ENCODE results near the gene PSG4. TPM values are rescaled to one million over a fixed set of nuclear protein-coding genes. Genes with fewer than 3 reads are reported as not detected.
A peak's percentile ranks its signal among the peaks of the same experiment; 100 is the strongest.
"Not testable (repeated sequence)": the region's sequence is repeated elsewhere in the genome, so short reads cannot be mapped to it uniquely, and the experiment has no call there.

Gene PSG4
- total RNA-seq (2021; ENCODE audit: unreplicated experiment) (0.10 TPM), Bru-seq, nascent RNA (not detected), BruChase-seq, experiment 1, labeled RNA remaining after a 2-hour chase (percentile 6 among the genes with signal in this experiment), BruChase-seq, experiment 2, labeled RNA remaining after a 6-hour chase (percentile 7 among the genes with signal in this experiment)
- polyA plus RNA-seq (2012; ENCODE audit: insufficient read length) = not detected
- long read RNA-seq = 0 reads

DNA sequence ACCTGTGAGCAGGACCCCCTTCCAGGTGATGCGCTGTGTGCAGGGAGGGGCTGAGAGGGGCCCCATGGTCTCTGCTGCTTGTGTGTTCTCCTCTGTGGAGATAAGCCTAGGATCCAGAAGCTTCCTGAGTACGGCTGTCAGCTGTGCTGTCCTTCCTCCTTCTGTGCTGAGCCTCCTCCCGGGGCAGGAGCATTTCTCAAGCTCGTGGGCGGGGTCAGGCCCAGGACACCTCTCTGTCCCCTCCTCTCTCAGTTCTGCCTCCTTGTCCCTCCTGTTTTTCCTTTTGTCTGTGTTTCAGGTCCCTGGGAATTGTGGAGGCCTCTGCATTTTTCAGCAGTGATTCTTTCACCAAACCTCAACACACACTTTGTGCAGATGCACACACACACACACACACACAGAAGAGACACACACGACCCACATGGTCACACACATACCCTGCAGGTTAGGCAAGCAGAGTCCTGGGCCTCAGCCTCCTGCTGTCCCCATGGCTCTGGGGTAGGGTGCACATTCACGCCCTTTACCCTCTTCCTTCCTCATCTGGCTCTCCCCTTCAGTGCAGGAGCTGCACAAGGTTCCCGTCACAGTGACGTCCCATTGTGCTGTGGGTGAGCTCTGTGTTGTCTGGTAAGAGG, at the start of gene PSG4:
Gene PSG4 (minus strand): TSS at position 168 of the 635 bp plus-strand sequence. CDS start 102 bp downstream, at position 66.
- POLR2A ChIA-PET; BruUV-seq (replicated peaks); CTCF ChIA-PET: not testable (repeated sequence)

DNA sequence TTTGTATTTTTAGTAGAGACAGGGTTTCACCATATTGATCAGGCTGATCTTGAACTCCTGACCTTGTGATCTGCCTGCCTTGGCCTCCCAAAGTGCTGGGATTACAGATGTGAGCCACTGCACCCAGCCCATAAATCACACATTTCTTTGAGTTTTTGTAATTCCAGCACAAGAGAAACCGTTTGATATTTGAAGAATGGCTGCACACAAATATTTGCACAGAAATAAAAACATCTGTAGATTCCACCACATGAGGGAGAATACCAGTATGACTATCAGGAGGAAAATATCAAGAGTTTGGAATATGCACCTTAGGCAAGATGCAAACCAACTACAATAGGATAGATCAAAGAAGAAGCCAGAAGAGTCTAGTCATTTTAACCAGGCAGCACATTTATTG, 46.0 kb upstream of the PSG4 start:
- intact Hi-C loops (cut with micrococcal nuclease; ENCODE audit: unreplicated experiment); H3K4me3 ChIP-seq (ENCODE audit: low read depth in 2 of 2, low read length in 2 of 2); H3K36me3 ChIP-seq (ENCODE audit: control insufficient read depth, insufficient read depth, low read length); H3K27me3 ChIP-seq (ENCODE audit: control insufficient read depth, insufficient read depth, low read length); H3K9me3 ChIP-seq (ENCODE audit: control insufficient read depth, insufficient read depth, low read depth, low read length); CTCF ChIA-PET; BruUV-seq (replicated peaks); H3K4me1 ChIP-seq (ENCODE audit: control insufficient read depth, insufficient read depth, low read length); POLR2A ChIA-PET; H3K27ac ChIP-seq (ENCODE audit: low read length); ATAC-seq; in situ Hi-C loops (cut with HindIII; ENCODE audit: low pct_unique_long_range_greater_than_20kb, low sequenced_read_pairs); DNase-seq (ENCODE audit: low read depth, low spot score): not testable (repeated sequence)

More for the DNA sequence above, at the start of gene PSG4:
- ATAC-seq; intact Hi-C loops (cut with micrococcal nuclease; ENCODE audit: unreplicated experiment); H3K27me3 ChIP-seq (ENCODE audit: control insufficient read depth, insufficient read depth, low read length); DNase-seq (ENCODE audit: low read depth, low spot score); H3K36me3 ChIP-seq (ENCODE audit: control insufficient read depth, insufficient read depth, low read length); H3K9me3 ChIP-seq (ENCODE audit: control insufficient read depth, insufficient read depth, low read depth, low read length); H3K4me1 ChIP-seq (ENCODE audit: control insufficient read depth, insufficient read depth, low read length); H3K27ac ChIP-seq (ENCODE audit: low read length); H3K4me3 ChIP-seq (ENCODE audit: low read depth in 2 of 2, low read length in 2 of 2); in situ Hi-C loops (cut with HindIII; ENCODE audit: low pct_unique_long_range_greater_than_20kb, low sequenced_read_pairs): not testable (repeated sequence)

DNA sequence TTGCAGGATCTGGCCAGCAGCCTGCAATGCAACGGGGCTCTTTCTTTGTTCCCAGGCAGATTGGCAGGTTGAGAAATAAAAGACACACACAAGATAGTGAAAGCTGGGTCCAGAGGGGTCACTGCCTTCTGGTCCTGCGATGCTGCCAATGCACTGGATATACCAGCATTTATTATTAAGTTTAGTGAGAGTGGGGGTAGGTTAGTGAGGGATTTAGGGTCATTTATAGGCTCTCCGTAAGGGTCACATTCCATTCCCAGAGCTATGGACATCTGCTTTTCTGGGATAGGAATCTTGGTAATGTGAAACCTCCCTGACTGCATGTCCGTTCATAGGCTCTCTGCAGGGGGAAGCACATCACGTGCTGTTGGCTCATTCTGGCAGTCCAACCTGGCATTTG, 44.9 kb upstream of the PSG4 start:
- ATAC-seq; in situ Hi-C loops (cut with HindIII; ENCODE audit: low pct_unique_long_range_greater_than_20kb, low sequenced_read_pairs); H3K4me1 ChIP-seq (ENCODE audit: control insufficient read depth, insufficient read depth, low read length); H3K27ac ChIP-seq (ENCODE audit: low read length); BruUV-seq (replicated peaks); H3K27me3 ChIP-seq (ENCODE audit: control insufficient read depth, insufficient read depth, low read length); POLR2A ChIA-PET; H3K9me3 ChIP-seq (ENCODE audit: control insufficient read depth, insufficient read depth, low read depth, low read length); DNase-seq (ENCODE audit: low read depth, low spot score); H3K4me3 ChIP-seq (ENCODE audit: low read depth in 2 of 2, low read length in 2 of 2); H3K36me3 ChIP-seq (ENCODE audit: control insufficient read depth, insufficient read depth, low read length); CTCF ChIA-PET; intact Hi-C loops (cut with micrococcal nuclease; ENCODE audit: unreplicated experiment): not testable (repeated sequence)

DNA sequence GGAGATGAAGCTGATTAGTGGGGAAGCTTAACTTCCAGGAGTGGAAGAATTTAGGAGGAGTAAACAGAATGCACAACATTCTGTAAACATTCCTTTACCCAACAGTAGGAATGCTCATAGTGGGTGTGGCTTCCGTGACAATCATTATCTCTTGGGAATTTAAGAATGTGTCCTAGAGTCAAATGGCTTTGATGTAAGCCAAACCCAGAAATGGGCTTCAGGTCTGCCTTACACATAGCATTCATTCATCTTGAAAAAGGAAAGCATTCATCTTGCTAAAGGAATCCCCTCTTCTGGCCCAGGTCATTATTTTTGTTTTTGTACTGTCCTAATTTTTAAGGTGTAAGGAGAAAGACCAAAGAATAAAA, 43.2 kb upstream of the PSG4 start:
- H3K4me3 ChIP-seq (ENCODE audit: low read depth in 2 of 2, low read length in 2 of 2); DNase-seq (ENCODE audit: low read depth, low spot score); H3K9me3 ChIP-seq (ENCODE audit: control insufficient read depth, insufficient read depth, low read depth, low read length); ATAC-seq; in situ Hi-C loops (cut with HindIII; ENCODE audit: low pct_unique_long_range_greater_than_20kb, low sequenced_read_pairs); H3K36me3 ChIP-seq (ENCODE audit: control insufficient read depth, insufficient read depth, low read length); H3K4me1 ChIP-seq (ENCODE audit: control insufficient read depth, insufficient read depth, low read length); CTCF ChIA-PET; H3K27me3 ChIP-seq (ENCODE audit: control insufficient read depth, insufficient read depth, low read length); POLR2A ChIA-PET; BruUV-seq (replicated peaks); H3K27ac ChIP-seq (ENCODE audit: low read length); intact Hi-C loops (cut with micrococcal nuclease; ENCODE audit: unreplicated experiment): not testable (repeated sequence)

DNA sequence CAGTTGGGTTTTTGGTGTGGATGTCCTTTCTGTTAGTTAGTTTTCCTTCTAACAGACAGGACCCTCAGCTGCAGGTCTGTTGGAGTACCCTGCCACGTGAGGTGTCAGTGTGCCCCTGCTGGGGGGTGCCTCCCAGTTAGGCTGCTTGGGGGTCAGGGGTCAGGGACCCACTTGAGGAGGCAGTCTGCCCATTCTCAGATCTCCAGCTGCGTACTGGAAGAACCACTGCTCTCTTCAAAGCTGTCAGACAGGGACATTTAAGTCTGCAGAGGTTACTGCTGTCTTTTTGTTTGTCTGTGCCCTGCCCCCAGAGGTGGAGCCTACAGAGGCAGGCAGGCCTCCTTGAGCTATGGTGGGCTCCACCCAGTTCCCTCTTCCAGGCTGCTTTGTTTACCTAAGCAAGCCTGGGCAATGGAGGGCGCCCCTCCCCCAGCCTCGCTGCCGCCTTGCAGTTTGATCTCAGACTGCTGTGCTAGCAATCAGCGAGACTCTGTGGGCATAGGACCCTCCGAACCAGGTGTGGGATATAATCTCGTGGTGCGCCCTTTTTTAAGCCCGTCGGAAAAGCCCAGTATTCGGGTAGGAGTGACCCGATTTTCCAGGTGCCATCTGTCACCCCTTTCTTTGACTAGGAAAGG, 41.9 kb upstream of the PSG4 start:
- intact Hi-C loops (cut with micrococcal nuclease; ENCODE audit: unreplicated experiment); CTCF ChIA-PET; H3K4me1 ChIP-seq (ENCODE audit: control insufficient read depth, insufficient read depth, low read length); H3K27me3 ChIP-seq (ENCODE audit: control insufficient read depth, insufficient read depth, low read length); H3K36me3 ChIP-seq (ENCODE audit: control insufficient read depth, insufficient read depth, low read length); H3K9me3 ChIP-seq (ENCODE audit: control insufficient read depth, insufficient read depth, low read depth, low read length); DNase-seq (ENCODE audit: low read depth, low spot score); ATAC-seq; H3K4me3 ChIP-seq (ENCODE audit: low read depth in 2 of 2, low read length in 2 of 2); BruUV-seq (replicated peaks); in situ Hi-C loops (cut with HindIII; ENCODE audit: low pct_unique_long_range_greater_than_20kb, low sequenced_read_pairs); H3K27ac ChIP-seq (ENCODE audit: low read length): not testable (repeated sequence)
- POLR2A ChIA-PET = interaction anchor here (0.6 kb wide), 1 partner anchor 152 kb away, joined by 7 read pairs; no protein-coding TSS in a partner anchor

DNA sequence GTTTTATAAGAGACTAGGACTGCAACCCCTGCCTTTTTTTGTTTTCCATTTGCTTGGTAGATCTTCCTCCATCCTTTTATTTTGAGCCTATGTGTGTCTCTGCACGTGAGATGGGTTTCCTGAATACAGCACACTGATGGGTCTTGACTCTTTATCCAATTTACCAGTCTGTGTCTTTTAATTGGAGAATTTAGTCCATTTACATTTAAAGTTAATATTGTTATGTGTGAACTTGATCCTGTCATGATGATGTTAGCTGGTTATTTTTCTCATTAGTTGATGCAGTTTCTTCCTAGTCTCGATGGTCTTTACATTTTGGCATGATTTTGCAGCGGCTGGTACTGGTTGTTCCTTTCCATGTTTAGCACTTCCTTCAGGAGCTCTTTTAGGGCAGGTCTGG, 40.4 kb upstream of the PSG4 start:
- H3K4me1 ChIP-seq (ENCODE audit: control insufficient read depth, insufficient read depth, low read length); BruUV-seq (replicated peaks); DNase-seq (ENCODE audit: low read depth, low spot score); H3K9me3 ChIP-seq (ENCODE audit: control insufficient read depth, insufficient read depth, low read depth, low read length); H3K36me3 ChIP-seq (ENCODE audit: control insufficient read depth, insufficient read depth, low read length); H3K27ac ChIP-seq (ENCODE audit: low read length); intact Hi-C loops (cut with micrococcal nuclease; ENCODE audit: unreplicated experiment); POLR2A ChIA-PET; in situ Hi-C loops (cut with HindIII; ENCODE audit: low pct_unique_long_range_greater_than_20kb, low sequenced_read_pairs); H3K4me3 ChIP-seq (ENCODE audit: low read depth in 2 of 2, low read length in 2 of 2); H3K27me3 ChIP-seq (ENCODE audit: control insufficient read depth, insufficient read depth, low read length); ATAC-seq; CTCF ChIA-PET: not testable (repeated sequence)

DNA sequence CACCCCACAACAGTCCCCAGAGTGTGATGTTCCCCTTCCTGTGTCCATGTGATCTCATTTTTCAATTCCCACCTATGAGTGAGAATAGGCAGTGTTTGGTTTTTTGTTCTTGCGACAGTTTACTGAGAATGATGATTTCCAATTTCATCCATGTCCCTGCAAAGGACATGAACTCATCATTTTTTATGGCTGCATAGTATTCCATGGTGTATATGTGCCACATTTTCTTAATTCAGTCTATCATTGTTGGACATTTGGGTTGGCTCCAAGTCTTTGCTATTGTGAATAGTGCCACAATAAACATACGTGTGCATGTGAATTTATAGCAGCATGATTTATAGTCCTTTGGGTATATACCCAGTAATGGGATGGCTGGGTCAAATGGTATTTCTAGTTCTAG, 36.8 kb upstream of the PSG4 start:
- H3K27ac ChIP-seq (ENCODE audit: low read length); POLR2A ChIA-PET; H3K27me3 ChIP-seq (ENCODE audit: control insufficient read depth, insufficient read depth, low read length); ATAC-seq; DNase-seq (ENCODE audit: low read depth, low spot score); H3K9me3 ChIP-seq (ENCODE audit: control insufficient read depth, insufficient read depth, low read depth, low read length); H3K4me3 ChIP-seq (ENCODE audit: low read depth in 2 of 2, low read length in 2 of 2); H3K36me3 ChIP-seq (ENCODE audit: control insufficient read depth, insufficient read depth, low read length); H3K4me1 ChIP-seq (ENCODE audit: control insufficient read depth, insufficient read depth, low read length); in situ Hi-C loops (cut with HindIII; ENCODE audit: low pct_unique_long_range_greater_than_20kb, low sequenced_read_pairs); BruUV-seq (replicated peaks); CTCF ChIA-PET; intact Hi-C loops (cut with micrococcal nuclease; ENCODE audit: unreplicated experiment): not testable (repeated sequence)

All from Panc1 (cell line).